Left ventricle myocardium inferior (tissue), 1 donor: ENCODE results near the gene TUBGCP4. TPM values are rescaled to one million over a fixed set of nuclear protein-coding genes. Genes with fewer than 3 reads are reported as not detected.

Source experiments
- DNase-seq: peaks from one replicate; pipeline ENCODE4 v3.0.0-alpha.2; 2020
- H3K27ac ChIP-seq: fragments of 200-600 bp; replicated peaks from 2 replicates; pipeline ENCODE4 v1.8.0; 2021
- H3K27me3 ChIP-seq: fragments of 200-600 bp; 2 replicates; pipeline ENCODE4 v1.8.0; 2021; ENCODE audit warnings: low read depth
- H3K36me3 ChIP-seq: fragments of 200-600 bp; 2 replicates; pipeline ENCODE4 v1.8.0; 2021
- H3K4me1 ChIP-seq: fragments of 200-600 bp; 2 replicates; pipeline ENCODE4 v1.8.0; 2021
- H3K4me3 ChIP-seq: fragments of 200-600 bp; 2 replicates; pipeline ENCODE4 v1.8.0; 2021; ENCODE audit warnings: mild to moderate bottlenecking, moderate library complexity
- H3K9me3 ChIP-seq: fragments of 200-600 bp; replicated peaks from 2 replicates; pipeline ENCODE4 v1.8.0; 2021
- CTCF ChIP-seq: fragments of 200-600 bp; IDR thresholded peaks from 2 replicates; pipeline ENCODE4 v1.8.0; 2021; ENCODE audit warnings: antibody characterized with exemption, mild to moderate bottlenecking, borderline replicate concordance
- intact Hi-C: fragments of 100-400 bp; cut with micrococcal nuclease; formaldehyde crosslinking; loops from one replicate; pipeline ENCODE4 v1.11.0; 2022
- total RNA-seq: library from RNA; stranded (reverse); fragmentation: NEBNext Ultra II Directional; extraction: Animal tissue kit (Norgen Biotek cat#: 25700); gene quantifications from one replicate; pipeline ENCODE4 v1.2.1, GENCODE V29; 2021
- donor health status: DM: no; HTN: yes; CAD: no; lungs with severe emphysema.

The TUBGCP4 gene
- total RNA-seq, 1 donor from 2014 or later: 10.8 TPM

DNA sequence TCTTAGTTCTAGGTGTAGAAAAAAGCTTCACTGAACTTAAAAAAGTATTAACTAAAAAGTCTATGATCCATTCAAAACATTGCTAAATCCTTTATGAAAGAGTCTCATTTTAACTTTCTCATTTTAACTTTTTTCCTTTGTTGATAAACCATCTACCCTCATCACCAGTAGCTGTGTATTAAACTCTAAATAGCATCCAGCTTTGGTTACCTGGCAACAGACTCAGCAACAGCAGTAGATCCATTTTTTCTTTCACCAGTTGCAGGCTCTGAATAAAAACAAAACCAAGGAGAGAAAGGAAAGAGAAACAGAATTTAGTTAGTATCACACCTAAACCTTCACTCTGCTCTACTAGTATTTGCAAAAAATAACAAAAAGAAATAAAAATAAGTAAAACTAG, 70.4 kb downstream of the TUBGCP4 start:
- Histone ChIP-seq H3K4me3 (no peak overlapping the region), H3K4me1 (peaks cover 13% of the 10 kb centered on the region), H3K36me3 (peaks cover 48% of the 10 kb centered on the region), H3K9me3 (no peaks in the 10 kb centered on the region), H3K27ac (peak overlapping the region; percentile 44), H3K27me3 (no peaks in the 10 kb centered on the region)
- intact Hi-C loops: no loop called here
- no peak for DNase-seq
- no peak for TF ChIP-seq CTCF

DNA sequence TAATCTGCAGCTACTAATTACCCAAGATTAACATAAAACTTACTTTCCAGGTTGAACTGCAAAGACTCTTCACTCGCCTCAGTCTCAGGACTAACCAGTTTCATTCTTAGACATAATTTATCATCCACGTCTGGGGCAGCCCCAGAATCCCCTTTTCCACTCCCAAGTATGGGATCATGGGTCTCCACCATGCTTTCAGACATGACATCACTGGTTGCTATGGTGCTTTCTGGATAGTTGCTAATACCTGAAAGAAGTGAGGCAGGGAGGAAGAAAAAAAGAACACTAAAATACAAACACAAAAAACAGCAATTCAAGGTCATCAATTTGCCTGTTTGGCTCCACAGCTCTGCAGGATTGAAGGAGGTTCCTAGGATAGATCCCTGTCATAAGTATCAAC, 75.4 kb downstream of the TUBGCP4 start:
- Histone ChIP-seq H3K27me3 (no peaks in the 10 kb centered on the region), H3K4me1 (peaks cover 4% of the 10 kb centered on the region), H3K27ac (no peak overlapping the region), H3K4me3 (no peak overlapping the region), H3K9me3 (no peaks in the 10 kb centered on the region), H3K36me3 (peaks cover 27% of the 10 kb centered on the region)
- DNase-seq: no peak
- no peak for TF ChIP-seq CTCF
- intact Hi-C loops: no loop called here

- H3K36me3 ChIP-seq: peaks cover 51% of the 10 kb centered on the region
- intact Hi-C loops: no loop called here
Measured at GRCh38 chr15:43449981-43450380, 79.1 kb downstream of the TUBGCP4 start.

More at GRCh38 chr15:43449981-43450380, 79.1 kb downstream of the TUBGCP4 start:
- DNase-seq: no peak
- Histone ChIP-seq H3K27ac (no peak overlapping the region), H3K4me3 (no peak overlapping the region), H3K4me1 (no peaks in the 10 kb centered on the region), H3K9me3 (no peaks in the 10 kb centered on the region), H3K27me3 (no peaks in the 10 kb centered on the region)
- no peak for TF ChIP-seq CTCF

Other genes with a start within 250 kb of the TUBGCP4 start
- 12.2 TPM for gene TMEM62, start 237.5 kb upstream of the TUBGCP4 start, total RNA-seq
- 54.4 TPM for gene CCNDBP1, start 185.7 kb upstream of the TUBGCP4 start, total RNA-seq
- not detected for gene EPB42, start 150.1 kb upstream of the TUBGCP4 start, total RNA-seq
- not detected for gene TGM5, start 104.2 kb upstream of the TUBGCP4 start, total RNA-seq
- gene TGM7, start 68.8 kb upstream of the TUBGCP4 start, total RNA-seq: not detected
- 7.0 TPM for gene LCMT2, start 40.5 kb upstream of the TUBGCP4 start, total RNA-seq
- 11.2 TPM for gene ZSCAN29, start 58 bp upstream of the TUBGCP4 start, total RNA-seq
- 28.6 TPM for gene TP53BP1, start 122.1 kb downstream of the TUBGCP4 start, total RNA-seq
- gene MAP1A, start 146.5 kb downstream of the TUBGCP4 start, total RNA-seq: 56.0 TPM
- 12.8 TPM for gene PPIP5K1, start 219.1 kb downstream of the TUBGCP4 start, total RNA-seq
- gene CKMT1B, start 222.9 kb downstream of the TUBGCP4 start, total RNA-seq: not detected
- not detected for gene STRC, start 247.7 kb downstream of the TUBGCP4 start, total RNA-seq